H9 (cell line): ENCODE data around the gene EPB41L1. TPM values are rescaled to one million over a fixed set of nuclear protein-coding genes. Genes with fewer than 3 reads are reported as not detected.
A peak's percentile ranks its signal among the peaks of the same experiment; 100 is the strongest.

Experiments
- DNase-seq: peaks from one replicate; pipeline ENCODE4 v3.0.0-alpha.2; 2017
- H2AFZ ChIP-seq: one replicate; pipeline ENCODE4 v1.6.1; 2013; ENCODE audit warnings: mild to moderate bottlenecking, low read length, control low read depth, moderate library complexity
- H2AK5ac ChIP-seq: 2 replicates; pipeline ENCODE4 v1.6.1; 2013; ENCODE audit warnings: low read length, control low read depth, mixed read lengths; ENCODE audit not compliant: insufficient read length
- H2BK120ac ChIP-seq: one replicate; pipeline ENCODE4 v1.6.1; 2013; ENCODE audit warnings: low read depth, mild to moderate bottlenecking, low read length, control low read depth, inconsistent platforms; ENCODE audit not compliant: poor library complexity, severe bottlenecking
- H2BK12ac ChIP-seq: 2 replicates; pipeline ENCODE4 v1.6.1; 2013; ENCODE audit warnings: low read length, control low read depth, mixed read lengths, low read depth; ENCODE audit not compliant: insufficient read length
- H2BK15ac ChIP-seq: 2 replicates; pipeline ENCODE4 v1.6.1; 2013; ENCODE audit warnings: low read depth, low read length, control low read depth
- H2BK20ac ChIP-seq: one replicate; pipeline ENCODE4 v1.6.1; 2013; ENCODE audit warnings: low read depth, mild to moderate bottlenecking, low read length, control low read depth, inconsistent platforms; ENCODE audit not compliant: poor library complexity, severe bottlenecking
- H2BK5ac ChIP-seq: 2 replicates; pipeline ENCODE4 v1.6.1; 2013; ENCODE audit warnings: low read length, control low read depth, mixed read lengths; ENCODE audit not compliant: insufficient read length
- H3K14ac ChIP-seq: 2 replicates; pipeline ENCODE4 v1.6.1; 2013; ENCODE audit warnings: low read length, control low read depth; ENCODE audit not compliant: insufficient read depth
- H3K18ac ChIP-seq: 2 replicates; pipeline ENCODE4 v1.6.1; 2013; ENCODE audit warnings: low read depth, mild to moderate bottlenecking, mixed read lengths, low read length, control low read depth; ENCODE audit not compliant: insufficient read length
- H3K23ac ChIP-seq: 2 replicates; pipeline ENCODE4 v1.6.1; 2013; ENCODE audit warnings: low read length, control low read depth, mixed read lengths, low read depth; ENCODE audit not compliant: insufficient read length
- H3K23me2 ChIP-seq: 2 replicates; pipeline ENCODE4 v1.6.1; 2013; ENCODE audit warnings: low read depth, mild to moderate bottlenecking, mixed read lengths, low read length, control low read depth; ENCODE audit not compliant: insufficient read length, poor library complexity, severe bottlenecking
- H3K27ac ChIP-seq: 2 replicates; pipeline ENCODE4 v1.5.1; 2013; ENCODE audit warnings: low read length, control low read depth, mixed read lengths, low read depth; ENCODE audit not compliant: insufficient read length
- H3K27me3 ChIP-seq: 2 replicates; pipeline ENCODE4 v1.6.1; 2013; ENCODE audit warnings: low read length, control low read depth, inconsistent platforms; ENCODE audit not compliant: insufficient read depth
- H3K4ac ChIP-seq: 2 replicates; pipeline ENCODE4 v1.6.1; 2013; ENCODE audit warnings: low read depth, mild to moderate bottlenecking, control low read depth, inconsistent platforms, low read length, moderate library complexity
- H3K4me1 ChIP-seq: 2 replicates; pipeline ENCODE4 v1.6.1; 2013; ENCODE audit warnings: low read length, control low read depth, inconsistent platforms; ENCODE audit not compliant: insufficient read depth
- H3K4me2 ChIP-seq: 2 replicates; pipeline ENCODE4 v1.6.1; 2013; ENCODE audit warnings: low read length, control low read depth, mixed read lengths; ENCODE audit not compliant: insufficient read length, insufficient read depth
- H3K56ac ChIP-seq: 2 replicates; pipeline ENCODE4 v1.6.1; 2013; ENCODE audit warnings: low read depth, mild to moderate bottlenecking, mixed read lengths, low read length, control low read depth; ENCODE audit not compliant: insufficient read length
- H3K79me1 ChIP-seq: 2 replicates; pipeline ENCODE4 v1.6.1; 2013; ENCODE audit warnings: low read depth, mild to moderate bottlenecking, moderate library complexity, low read length, control low read depth, inconsistent platforms; ENCODE audit not compliant: insufficient read depth, poor library complexity, severe bottlenecking
- H3K79me2 ChIP-seq: 2 replicates; pipeline ENCODE4 v1.6.1; 2013; ENCODE audit warnings: low read length, control low read depth, inconsistent platforms; ENCODE audit not compliant: insufficient read depth
- H3K9ac ChIP-seq: 2 replicates; pipeline ENCODE4 v1.6.1; 2013; ENCODE audit warnings: low read length, control low read depth, mixed read lengths; ENCODE audit not compliant: insufficient read length; ENCODE audit errors: extremely low read depth
- H3K9me3 ChIP-seq: one replicate; pipeline ENCODE4 v1.6.1; 2013; ENCODE audit warnings: low read depth, low read length, inconsistent platforms; ENCODE audit not compliant: control insufficient read depth
- H3T11ph ChIP-seq: one replicate; pipeline ENCODE4 v1.6.1; 2013; ENCODE audit warnings: mild to moderate bottlenecking, low read length, control low read depth, inconsistent platforms
- H4K20me1 ChIP-seq: one replicate; pipeline ENCODE4 v1.6.1; 2013; ENCODE audit not compliant: control insufficient read depth, insufficient read length, insufficient read depth
- H4K5ac ChIP-seq: 2 replicates; pipeline ENCODE4 v1.6.1; 2013; ENCODE audit warnings: low read depth, mild to moderate bottlenecking, mixed read lengths, low read length, control low read depth; ENCODE audit not compliant: insufficient read length
- H4K8ac ChIP-seq: replicated peaks from 2 replicates; pipeline ENCODE4 v1.6.1; 2013; ENCODE audit warnings: low read length, control low read depth, mixed read lengths, low read depth; ENCODE audit not compliant: insufficient read length
- H4K91ac ChIP-seq: 2 replicates; pipeline ENCODE4 v1.6.1; 2013; ENCODE audit warnings: low read depth, mild to moderate bottlenecking, moderate library complexity, mixed read lengths, low read length, control low read depth; ENCODE audit not compliant: insufficient read length
- H3K27ac Mint-ChIP-seq, 3 experiments: 2 replicates in 2 of 3; 3 replicates in 1 of 3; pipeline ENCODE4 v1.8.0; 2020 to 2021; ENCODE audit warnings: mixed read lengths in 3 of 3, mild to moderate bottlenecking in 1 of 3, moderate library complexity in 1 of 3
- H3K27me3 Mint-ChIP-seq: 2 replicates; pipeline ENCODE4 v1.8.0; 2021; ENCODE audit warnings: low read depth, mild to moderate bottlenecking, moderate library complexity, mixed read lengths
- H3K36me3 Mint-ChIP-seq, 3 experiments: 2 replicates in 2 of 3; 3 replicates in 1 of 3; pipeline ENCODE4 v1.8.0; 2020 to 2021; ENCODE audit warnings: low read depth in 3 of 3, mixed read lengths in 3 of 3; ENCODE audit not compliant: insufficient read depth in 1 of 3
- H3K4me1 Mint-ChIP-seq, 2 experiments: 2 replicates each; pipeline ENCODE4 v1.8.0; 2020; ENCODE audit warnings: mixed read lengths in 2 of 2
- H3K4me3 Mint-ChIP-seq, 2 experiments: 2 replicates in 1 of 2; 3 replicates in 1 of 2; pipeline ENCODE4 v1.8.0; 2020 to 2021; ENCODE audit warnings: mild to moderate bottlenecking in 2 of 2, mixed read lengths in 2 of 2, moderate library complexity in 1 of 2
- H3K9me3 Mint-ChIP-seq, 2 experiments: 2 replicates in 1 of 2; 3 replicates in 1 of 2; pipeline ENCODE4 v1.8.0; 2020; ENCODE audit warnings: mild to moderate bottlenecking in 2 of 2, mixed read lengths in 2 of 2, moderate library complexity in 1 of 2
- WGBS: extraction: QIAGEN DNeasy Blood & Tissue Kit; methylation state at CpG from one replicate; pipeline ENCODE4 v1.1.7; 2013; ENCODE audit warnings: missing lambda C conversion rate, low lambda C conversion rate, mixed read lengths; ENCODE audit not compliant: insufficient read length; ENCODE audit errors: extremely low coverage; 5-methylcytosine and 5-hydroxymethylcytosine counted together
- total RNA-seq: library from RNA; stranded (reverse); gene quantifications from 2 replicates; pipeline ENCODE4 v1.2.1, GENCODE V29; 2021
- TF ChIP-seq, protein P1 (sequence below): fragments of 200-600 bp; sonication (generic); conservative IDR thresholded peaks from 3 replicates; pipeline ENCODE4 v1.8.0; 2021; ENCODE audit warnings: antibody characterized with exemption, mild to moderate bottlenecking

Gene EPB41L1
- total RNA-seq, 1 experiment from 2014 or later: 31.1 TPM

DNA sequence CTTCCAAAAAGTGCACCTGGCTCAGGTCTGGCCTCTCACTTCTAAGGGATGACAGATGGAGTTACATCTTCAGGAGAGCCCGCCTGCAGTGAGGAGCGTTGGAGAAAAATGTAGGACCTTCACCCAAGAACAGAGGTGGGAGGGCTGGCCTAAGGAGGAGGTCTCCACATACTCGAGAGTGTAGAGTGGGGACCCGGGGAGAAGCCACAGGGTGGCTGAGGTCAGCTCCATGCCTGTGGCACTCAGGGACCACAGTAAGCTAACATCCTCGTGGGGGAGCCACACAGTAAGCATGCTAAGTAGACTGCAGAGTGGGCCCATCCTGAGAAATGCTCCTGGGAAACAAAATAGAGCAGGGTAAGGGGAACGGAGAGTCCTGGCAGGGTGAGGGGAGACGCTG lies 105.8 kb downstream of the EPB41L1 start:
- H3K9me3 ChIP-seq: no peaks in the 10 kb centered on the region
- no peaks in the 10 kb centered on the region; the same call in 1 of the 2 replicates for H3K27me3 Mint-ChIP-seq
- H3K79me1 ChIP-seq: no peaks in the 10 kb centered on the region
- H3K18ac ChIP-seq: no peak overlapping the region
- no peak overlapping the region for H3K23ac ChIP-seq
- H3K4me1 Mint-ChIP-seq: peaks cover 16 to 22% of the 10 kb centered on the region in 2 experiments
- no peak overlapping the region for H3K27ac ChIP-seq
- H3K79me2 ChIP-seq: no peaks in the 10 kb centered on the region; the same call in 1 of the 2 replicates
- no peaks in the 10 kb centered on the region for H3K9me3 Mint-ChIP-seq
- no peak overlapping the region for H4K5ac ChIP-seq
- H2AFZ ChIP-seq: no peak overlapping the region
- H3K36me3 Mint-ChIP-seq: peaks cover 4 to 18% (median 14%) of the 10 kb centered on the region in 3 experiments; a peak in 5 of 7 replicates
- H2BK5ac ChIP-seq: no peak overlapping the region
- no peak overlapping the region for H3T11ph ChIP-seq
- H3K23me2 ChIP-seq: no peaks in the 10 kb centered on the region
- H3K4me1 ChIP-seq: peaks cover 5% of the 10 kb centered on the region; the same call in 1 of the 2 replicates
- WGBS: no CpG with 5 or more reads among the region's 7 CpGs
- TF ChIP-seq, protein P1, sequence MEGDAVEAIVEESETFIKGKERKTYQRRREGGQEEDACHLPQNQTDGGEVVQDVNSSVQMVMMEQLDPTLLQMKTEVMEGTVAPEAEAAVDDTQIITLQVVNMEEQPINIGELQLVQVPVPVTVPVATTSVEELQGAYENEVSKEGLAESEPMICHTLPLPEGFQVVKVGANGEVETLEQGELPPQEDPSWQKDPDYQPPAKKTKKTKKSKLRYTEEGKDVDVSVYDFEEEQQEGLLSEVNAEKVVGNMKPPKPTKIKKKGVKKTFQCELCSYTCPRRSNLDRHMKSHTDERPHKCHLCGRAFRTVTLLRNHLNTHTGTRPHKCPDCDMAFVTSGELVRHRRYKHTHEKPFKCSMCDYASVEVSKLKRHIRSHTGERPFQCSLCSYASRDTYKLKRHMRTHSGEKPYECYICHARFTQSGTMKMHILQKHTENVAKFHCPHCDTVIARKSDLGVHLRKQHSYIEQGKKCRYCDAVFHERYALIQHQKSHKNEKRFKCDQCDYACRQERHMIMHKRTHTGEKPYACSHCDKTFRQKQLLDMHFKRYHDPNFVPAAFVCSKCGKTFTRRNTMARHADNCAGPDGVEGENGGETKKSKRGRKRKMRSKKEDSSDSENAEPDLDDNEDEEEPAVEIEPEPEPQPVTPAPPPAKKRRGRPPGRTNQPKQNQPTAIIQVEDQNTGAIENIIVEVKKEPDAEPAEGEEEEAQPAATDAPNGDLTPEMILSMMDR: no peak
- no peak for DNase-seq
- H4K91ac ChIP-seq: no peak overlapping the region
- H2BK120ac ChIP-seq: no peak overlapping the region
- H3K4me2 ChIP-seq: no peak overlapping the region
- H3K27me3 ChIP-seq: no peaks in the 10 kb centered on the region
- H2BK20ac ChIP-seq: no peak overlapping the region
- no peak overlapping the region for H3K56ac ChIP-seq
- H4K8ac ChIP-seq: no peak overlapping the region
- no peak overlapping the region for H3K4ac ChIP-seq
- H2AK5ac ChIP-seq: no peak overlapping the region
- H4K20me1 ChIP-seq: no peaks in the 10 kb centered on the region
- no peak overlapping the region for H2BK15ac ChIP-seq
- H3K14ac ChIP-seq: no peak overlapping the region
- H3K27ac Mint-ChIP-seq: peak overlapping the region in 1 of 3 experiments; percentile 60; a peak in 1 of 7 replicates
- no peak overlapping the region for H3K9ac ChIP-seq
- H2BK12ac ChIP-seq: no peak overlapping the region
- H3K4me3 Mint-ChIP-seq: peak overlapping the region in 1 of 2 experiments; percentile 8; a peak in 2 of 5 replicates
